CD14-positive monocyte (primary cell): Measurements from ENCODE around the gene RHO. TPM values are rescaled to one million over a fixed set of nuclear protein-coding genes. Genes with fewer than 3 reads are reported as not detected.
A peak's percentile ranks its signal among the peaks of the same experiment; 100 is the strongest.
"Not testable (repeated sequence)": the region's sequence is repeated elsewhere in the genome, so short reads cannot be mapped to it uniquely, and the experiment has no call there.

Experiments
- DNase-seq, 3 donors: peaks; one replicate each; pipeline ENCODE4 v3.0.0-alpha.2; 2011 to 2022
- H2AFZ ChIP-seq: 2 replicates; pipeline ENCODE4 v1.6.0; 2012; ENCODE audit warnings: mild to moderate bottlenecking, low read depth, low read length, inconsistent platforms; ENCODE audit not compliant: insufficient read depth, poor library complexity, severe bottlenecking
- H3K27ac ChIP-seq, 2 donors: 1 replicate in 1 of 2; 2 replicates in 1 of 2; pipeline ENCODE4 v1.5.1; 2012 to 2013; ENCODE audit warnings: low read length in 2 of 2, control low read depth in 1 of 2, inconsistent platforms in 1 of 2, low read depth in 1 of 2, mild to moderate bottlenecking in 1 of 2
- H3K27me3 ChIP-seq, 2 donors: one replicate each; pipeline versions ENCODE4 v1.6.0 to v1.6.1; 2011 to 2013; ENCODE audit warnings: low read length in 2 of 2; ENCODE audit not compliant: control insufficient read depth in 2 of 2, insufficient read depth in 2 of 2
- H3K36me3 ChIP-seq, 2 donors: replicated peaks in 1 of 2; 1 replicate in 1 of 2; 2 replicates in 1 of 2; pipeline versions ENCODE4 v1.5.1 to v1.6.1; 2012 to 2013; ENCODE audit warnings: low read length in 2 of 2, control low read depth in 1 of 2, inconsistent platforms in 1 of 2, mild to moderate bottlenecking in 1 of 2; ENCODE audit not compliant: insufficient read depth in 2 of 2, control insufficient read depth in 1 of 2
- H3K4me1 ChIP-seq, 2 donors: 1 replicate in 1 of 2; 2 replicates in 1 of 2; pipeline versions ENCODE4 v1.5.1 to v1.6.1; 2012 to 2013; ENCODE audit warnings: low read length in 2 of 2, control low read depth in 1 of 2, inconsistent platforms in 1 of 2, mild to moderate bottlenecking in 1 of 2, moderate library complexity in 1 of 2; ENCODE audit not compliant: insufficient read depth in 2 of 2, control insufficient read depth in 1 of 2
- H3K4me2 ChIP-seq: replicated peaks from 2 replicates; pipeline ENCODE3; 2012; ENCODE audit warnings: low read length, moderate library complexity, mild to moderate bottlenecking; ENCODE audit not compliant: poor library complexity, severe bottlenecking; ENCODE audit errors: extremely low read depth
- H3K4me3 ChIP-seq, 3 experiments: fragments of 200-600 bp in 1 of 3; sonication (generic) in 1 of 3; replicated peaks in 1 of 3; 1 replicate in 2 of 3; 2 replicates in 1 of 3; pipeline ENCODE4 v1.5.1; 2011 to 2013; ENCODE audit warnings: low read length in 3 of 3, mild to moderate bottlenecking in 3 of 3, control low read depth in 2 of 3, low read depth in 2 of 3, inconsistent platforms in 1 of 3, moderate library complexity in 1 of 3
- H3K79me2 ChIP-seq: 2 replicates; pipeline ENCODE4 v1.6.0; 2012; ENCODE audit warnings: mild to moderate bottlenecking, control low read depth, inconsistent platforms, low read length, moderate library complexity; ENCODE audit not compliant: insufficient read depth
- H3K9ac ChIP-seq: 2 replicates; pipeline ENCODE4 v1.6.0; 2017; ENCODE audit warnings: low read length, mild to moderate bottlenecking; ENCODE audit not compliant: insufficient read depth, poor library complexity, severe bottlenecking
- H3K9me3 ChIP-seq, 2 donors: replicated peaks in 1 of 2; 1 replicate in 1 of 2; 2 replicates in 1 of 2; pipeline versions ENCODE4 v1.5.1 to v1.6.1; 2012 to 2013; ENCODE audit warnings: low read length in 2 of 2, control low read depth in 1 of 2; ENCODE audit not compliant: control insufficient read depth in 1 of 2, insufficient read depth in 1 of 2
- H4K20me1 ChIP-seq: 2 replicates; pipeline ENCODE4 v1.6.0; 2012; ENCODE audit warnings: mild to moderate bottlenecking, low read length, control low read depth, moderate library complexity; ENCODE audit not compliant: insufficient read depth
- H3K27ac Mint-ChIP-seq, 7 donors: one replicate each; pipeline ENCODE4 v1.8.0; 2020; ENCODE audit warnings: mild to moderate bottlenecking in 7 of 7, mixed read lengths in 7 of 7, moderate library complexity in 6 of 7, inconsistent platforms in 2 of 7
- H3K27me3 Mint-ChIP-seq, 3 donors: one replicate each; pipeline ENCODE4 v1.8.0; 2021 to 2022; ENCODE audit warnings: low read depth in 3 of 3, mild to moderate bottlenecking in 3 of 3, mixed read lengths in 3 of 3, moderate library complexity in 3 of 3, inconsistent platforms in 1 of 3
- H3K36me3 Mint-ChIP-seq, 2 donors: one replicate each; pipeline ENCODE4 v1.8.0; 2020; ENCODE audit warnings: mixed read lengths in 2 of 2, inconsistent platforms in 1 of 2, mild to moderate bottlenecking in 1 of 2
- H3K4me1 Mint-ChIP-seq: one replicate; pipeline ENCODE4 v1.8.0; 2020; ENCODE audit warnings: mild to moderate bottlenecking, mixed read lengths
- H3K4me3 Mint-ChIP-seq, 2 donors: one replicate each; pipeline ENCODE4 v1.8.0; 2020; ENCODE audit warnings: mild to moderate bottlenecking in 2 of 2, mixed read lengths in 2 of 2, moderate library complexity in 1 of 2
- H3K9me3 Mint-ChIP-seq, 7 donors: one replicate each; pipeline ENCODE4 v1.8.0; 2020 to 2022; ENCODE audit warnings: mixed read lengths in 7 of 7, mild to moderate bottlenecking in 6 of 7, moderate library complexity in 6 of 7, inconsistent platforms in 2 of 7
- WGBS: methylation state at CpG from one replicate; pipeline ENCODE4 v1.1.5; 2013; ENCODE audit warnings: missing lambda C conversion rate; ENCODE audit not compliant: insufficient coverage; 5-methylcytosine and 5-hydroxymethylcytosine counted together
- intact Hi-C, 2 donors: fragments of 100-400 bp; cut with micrococcal nuclease; formaldehyde crosslinking; loops; one replicate each; pipeline versions ENCODE4 v1.15.0 to v1.15.1; 2023
- polyA plus RNA-seq, 3 donors: library from polyadenylated mRNA; depleted of rRNA in 1 of 3; unstranded in 2 of 3; stranded (reverse) in 1 of 3; fragments of 300-500 nt in 2 of 3; fragments of >200 nt in 1 of 3; fragmentation: Illumina TruSeq in 2 of 3; gene quantifications; 1 replicate in 2 of 3; 2 replicates in 1 of 3; pipeline ENCODE4 v1.2.3, GENCODE V29; 2012 to 2021

The RHO gene
- polyA plus RNA-seq, 3 donors, result 0.03 TPM; not detected in 2

DNA sequence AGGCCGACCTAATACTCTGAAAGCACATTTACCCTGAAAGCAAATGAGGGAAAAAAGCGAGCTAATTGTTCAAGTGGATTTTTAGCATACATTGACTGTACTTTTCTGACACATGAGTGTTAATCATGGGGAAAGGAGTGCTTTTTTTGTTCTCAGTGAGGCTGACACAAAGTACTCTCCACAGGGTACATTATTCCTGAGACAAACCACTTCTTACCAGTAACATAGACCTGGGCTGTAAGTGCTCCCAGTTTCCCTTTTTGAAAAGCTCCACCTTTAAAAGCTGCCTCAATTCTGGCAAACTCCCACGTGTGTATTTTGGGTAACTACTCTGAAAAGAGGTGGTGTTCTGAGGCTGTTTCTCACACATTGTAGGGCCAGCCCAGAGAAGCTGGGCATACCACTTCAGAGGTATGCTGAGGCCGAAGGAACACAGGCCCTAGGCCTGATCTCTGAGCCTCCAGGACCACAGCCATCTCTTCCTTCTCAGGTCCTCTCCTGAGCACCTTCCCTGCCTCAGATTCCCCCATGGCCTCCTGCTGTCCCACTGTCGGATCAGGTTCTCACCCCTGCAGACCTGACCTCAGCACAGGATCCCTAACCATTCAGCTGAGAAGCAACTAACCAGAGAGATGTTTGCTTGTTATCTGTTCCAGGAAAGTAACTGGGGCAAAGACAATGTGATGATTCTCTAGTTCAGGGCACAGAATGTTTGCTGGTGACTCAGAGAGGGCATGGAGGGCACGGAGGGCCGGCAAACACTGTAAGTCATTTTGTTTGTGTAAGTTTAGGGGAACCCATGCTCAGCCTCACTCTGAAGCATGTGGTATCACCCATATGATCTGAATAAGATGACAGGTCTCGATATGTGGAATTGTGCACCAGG lies 29.6 kb upstream of the RHO start:
- not testable (repeated sequence) for H3K27me3 ChIP-seq, DNase-seq, H3K4me3 ChIP-seq, H3K4me2 ChIP-seq, H3K27me3 Mint-ChIP-seq, H3K9me3 ChIP-seq, H3K4me1 Mint-ChIP-seq, H3K79me2 ChIP-seq, H3K9me3 Mint-ChIP-seq, H3K27ac ChIP-seq, H3K4me3 Mint-ChIP-seq, H3K9ac ChIP-seq, H2AFZ ChIP-seq, H4K20me1 ChIP-seq, H3K4me1 ChIP-seq, H3K27ac Mint-ChIP-seq
- intact Hi-C loops, result loop anchor here in 1 of 2 donors (10.0 kb wide), 1 partner anchor 126 kb away; no protein-coding TSS in a partner anchor
- 100% methylated on average over 1 of the region's 8 CpGs for WGBS
- peaks cover 9 to 80% of the 10 kb centered on the region in 2 donors for H3K36me3 ChIP-seq
- peaks cover 52 to 59% of the 10 kb centered on the region in 2 donors for H3K36me3 Mint-ChIP-seq

DNA sequence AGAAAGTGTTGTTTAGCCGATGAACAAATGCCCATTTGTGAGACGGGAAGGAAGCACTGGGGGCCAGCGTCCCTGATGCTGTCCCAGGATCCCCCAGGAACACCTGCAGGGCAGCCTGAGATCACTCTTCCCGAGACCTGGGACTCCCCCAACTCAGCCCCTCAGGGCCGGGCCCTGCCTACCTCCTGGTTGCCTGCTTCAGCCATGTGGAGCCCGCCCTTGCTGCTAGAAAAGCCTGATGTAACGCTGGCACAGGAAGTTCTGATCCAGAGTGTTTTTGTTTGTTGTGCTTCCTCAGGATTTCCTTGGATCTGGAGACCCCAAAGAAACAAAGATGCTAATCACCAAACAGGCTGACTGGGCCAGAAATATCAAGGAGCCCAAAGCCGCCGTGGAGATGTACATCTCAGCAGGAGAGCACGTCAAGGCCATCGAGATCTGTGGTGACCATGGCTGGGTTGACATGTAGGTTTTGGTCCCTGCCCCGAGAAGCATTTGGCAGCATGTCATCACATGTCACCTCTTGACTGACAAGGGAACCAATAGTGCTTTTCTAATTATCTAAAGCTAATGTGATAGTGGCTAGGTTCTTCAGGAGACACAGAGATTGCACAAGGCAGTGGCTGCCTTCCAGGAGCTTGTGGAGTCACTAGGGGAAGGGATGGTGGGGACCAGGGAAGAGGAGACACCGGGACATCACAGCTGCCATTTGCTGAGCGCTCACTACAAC lies 28.7 kb upstream of the RHO start:
- not testable (repeated sequence) for H2AFZ ChIP-seq, H3K4me2 ChIP-seq, H3K27me3 Mint-ChIP-seq, DNase-seq, H3K27ac ChIP-seq, H3K9ac ChIP-seq, H3K79me2 ChIP-seq, H4K20me1 ChIP-seq, H3K9me3 Mint-ChIP-seq, H3K9me3 ChIP-seq, H3K4me3 Mint-ChIP-seq, H3K27me3 ChIP-seq, H3K4me1 ChIP-seq, H3K4me1 Mint-ChIP-seq, H3K4me3 ChIP-seq
- intact Hi-C loops, result loop anchor here in 1 of 2 donors (10.0 kb wide), 1 partner anchor 125 kb away; no protein-coding TSS in a partner anchor
- peaks cover 9 to 79% of the 10 kb centered on the region in 2 donors for H3K36me3 ChIP-seq
- H3K36me3 Mint-ChIP-seq, result peaks cover 45 to 58% of the 10 kb centered on the region in 2 donors
- WGBS, result 100% methylated on average over 9 of the region's 14 CpGs
- H3K27ac Mint-ChIP-seq, result peak overlapping the region in 1 of 7 donors; percentile 7
